ENCODE results near the gene RTN4R.
A peak's percentile ranks its signal among the peaks of the same experiment; 100 is the strongest.
"Not testable (repeated sequence)": the region's sequence is repeated elsewhere in the genome, so short reads cannot be mapped to it uniquely, and the experiment has no call there.

RTN4R gene

DNA sequence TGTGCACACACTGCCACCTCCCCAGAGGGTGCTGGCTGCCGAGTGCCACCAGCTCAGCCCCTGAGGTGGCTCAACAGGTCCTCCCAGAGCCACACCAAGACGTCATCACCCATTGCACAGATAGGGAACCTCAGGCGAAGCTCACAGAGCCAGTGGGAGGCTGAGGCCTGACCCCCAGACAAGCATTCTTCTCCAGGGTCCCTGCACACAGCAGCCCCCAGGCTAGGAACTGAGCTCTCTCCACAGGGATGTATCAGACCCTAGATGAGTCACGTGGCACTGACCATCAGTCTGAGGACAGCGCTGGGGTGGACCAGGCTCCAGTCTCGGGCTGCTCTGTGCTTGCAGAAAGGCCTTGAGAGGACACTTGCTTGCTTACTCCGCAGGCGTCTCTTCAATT lies 1.6 kb upstream of the RTN4R start:
- not testable (repeated sequence) for DNase-seq

DNA sequence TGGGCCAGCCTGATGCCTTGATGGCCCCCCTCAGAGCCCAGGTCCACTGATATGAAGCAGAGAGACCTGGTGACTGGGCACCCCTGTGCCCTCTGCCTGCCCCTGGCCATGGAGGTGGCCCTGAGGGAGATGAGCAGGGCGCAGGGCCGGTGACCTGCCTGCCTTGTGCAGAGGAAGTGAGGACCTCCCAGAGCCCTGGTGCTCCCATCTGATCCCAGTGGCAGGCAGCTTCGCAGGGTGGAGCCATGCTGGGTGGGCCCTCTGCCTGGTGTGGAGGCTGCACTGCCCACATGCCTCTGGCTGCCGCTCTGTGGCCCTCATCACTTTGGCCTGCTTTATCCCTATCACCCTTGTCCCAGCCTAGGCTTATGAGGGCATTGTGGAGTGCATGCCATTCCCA lies 1.1 kb upstream of the RTN4R start:
- not testable (repeated sequence) for DNase-seq

DNA sequence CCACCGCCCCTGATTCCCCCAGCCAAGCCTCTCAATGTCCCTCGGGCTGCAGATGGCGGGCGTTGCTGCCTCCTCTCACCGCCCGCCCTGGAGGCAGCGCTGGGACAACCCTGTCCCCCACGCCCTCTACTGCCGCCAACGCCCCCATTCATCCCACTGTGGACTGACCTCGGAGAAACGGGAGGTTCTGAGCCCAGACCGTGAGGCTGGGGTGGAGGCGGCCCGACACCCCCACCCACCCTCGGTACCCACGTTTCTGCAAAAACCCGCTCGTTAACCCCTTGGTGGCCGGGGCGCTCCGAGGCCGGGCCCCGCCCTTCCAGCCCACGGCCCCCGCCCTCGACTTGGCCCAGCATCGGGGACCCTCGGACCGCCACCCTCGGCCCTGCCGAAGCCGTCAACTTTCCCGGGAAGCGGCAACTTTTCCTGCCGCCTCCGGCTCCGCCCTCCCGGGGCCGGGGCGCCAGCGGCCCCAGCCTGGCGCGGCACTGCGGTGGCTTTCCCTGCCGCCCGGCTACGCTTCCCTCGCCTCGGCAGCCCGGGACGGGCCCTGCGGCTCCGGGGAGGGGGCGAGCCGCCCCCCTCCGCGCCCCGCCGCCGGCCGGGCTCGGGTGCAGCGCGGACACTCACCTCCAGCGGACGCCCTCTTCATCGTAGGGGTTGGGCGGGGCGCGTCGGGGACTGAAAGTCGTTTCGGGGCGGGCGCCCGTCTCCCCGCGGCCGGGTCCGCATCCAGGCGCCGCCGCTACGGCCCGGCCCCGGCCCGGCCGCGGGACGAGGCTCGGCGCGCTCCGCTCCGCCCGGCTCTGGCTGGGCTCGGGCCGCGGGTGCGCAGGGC lies 458 bp downstream of the RTN4R start:
- no peak for DNase-seq

DNA sequence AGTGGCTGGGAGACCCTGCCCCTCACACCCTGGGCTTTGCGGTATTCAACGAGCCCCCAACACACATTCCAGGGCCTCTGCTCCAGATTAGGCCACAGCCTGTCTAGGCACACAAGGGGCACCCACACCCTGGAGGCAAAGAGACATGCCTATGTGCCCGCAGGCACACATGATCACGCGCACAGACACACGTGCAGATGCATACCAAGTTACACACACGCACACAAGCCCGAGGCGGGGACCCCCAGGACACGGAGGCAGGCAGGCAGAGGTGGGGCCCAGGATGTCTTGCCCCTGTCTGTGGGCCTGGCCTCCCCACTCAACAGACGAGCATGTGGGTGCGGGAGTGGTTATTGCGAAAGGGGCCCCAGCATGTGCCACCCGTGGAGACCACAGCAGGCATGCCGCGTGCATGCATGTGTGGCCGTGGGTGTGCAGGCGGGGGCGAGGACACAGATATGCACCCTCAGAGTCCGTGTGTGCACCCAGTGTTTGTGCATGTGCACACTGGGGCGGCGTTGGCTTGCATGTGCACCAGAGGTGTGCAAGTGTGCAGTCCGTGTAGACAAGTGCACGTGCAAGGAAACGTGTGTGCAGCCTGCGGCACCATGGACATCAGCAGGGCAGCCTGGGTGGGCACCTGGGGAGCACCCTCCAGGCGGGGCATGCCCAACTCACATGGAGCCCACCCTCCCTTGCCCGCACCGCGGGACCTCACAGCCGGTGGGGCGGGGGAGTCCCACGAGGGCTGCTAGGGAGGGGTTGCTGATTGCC lies 1.3 kb downstream of the RTN4R start:
- DNase-seq: not testable (repeated sequence)

DNA sequence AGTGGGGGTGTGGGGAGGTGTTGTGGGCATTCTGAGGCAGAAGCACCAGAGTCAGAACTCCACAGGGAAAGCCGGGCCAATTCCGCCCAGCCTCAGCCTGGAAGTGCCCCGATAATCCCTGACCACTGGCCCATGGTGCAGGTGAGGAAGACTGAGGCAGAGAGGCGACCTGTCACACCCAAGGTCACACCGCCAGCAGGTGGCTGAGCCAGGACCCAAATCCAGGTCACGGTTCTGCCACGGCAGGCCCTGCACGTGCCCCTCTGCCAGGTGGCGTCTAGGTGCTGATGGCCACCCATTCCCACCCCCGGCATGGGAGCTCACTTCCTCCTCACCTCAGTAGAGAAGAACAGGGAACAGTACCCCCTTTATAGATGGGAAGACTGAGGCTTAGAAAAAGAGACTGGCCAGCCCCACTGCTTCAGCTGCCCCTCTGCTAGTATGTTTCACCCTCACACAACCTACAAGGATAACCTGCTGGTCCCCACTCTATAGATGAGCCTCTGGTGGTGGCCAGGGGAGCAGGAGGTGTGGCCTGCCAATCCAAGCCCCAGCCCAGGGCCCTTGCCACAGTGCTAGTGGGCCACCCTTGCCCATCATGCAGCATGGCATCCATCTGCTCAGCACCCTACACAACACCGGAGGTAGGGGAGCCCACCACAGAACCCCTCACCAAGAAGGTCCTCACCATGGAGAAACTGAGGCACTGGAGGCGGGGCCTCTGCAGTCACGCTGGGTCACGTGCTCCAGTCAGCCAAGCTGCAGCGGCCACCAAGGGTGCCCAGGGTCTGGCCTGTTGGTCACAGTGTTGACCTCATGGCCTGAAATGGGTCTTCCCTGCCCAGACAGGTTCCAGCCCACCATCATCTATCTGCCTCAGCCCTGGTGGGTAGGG lies 2.1 kb downstream of the RTN4R start:
- not testable (repeated sequence) for DNase-seq

DNA sequence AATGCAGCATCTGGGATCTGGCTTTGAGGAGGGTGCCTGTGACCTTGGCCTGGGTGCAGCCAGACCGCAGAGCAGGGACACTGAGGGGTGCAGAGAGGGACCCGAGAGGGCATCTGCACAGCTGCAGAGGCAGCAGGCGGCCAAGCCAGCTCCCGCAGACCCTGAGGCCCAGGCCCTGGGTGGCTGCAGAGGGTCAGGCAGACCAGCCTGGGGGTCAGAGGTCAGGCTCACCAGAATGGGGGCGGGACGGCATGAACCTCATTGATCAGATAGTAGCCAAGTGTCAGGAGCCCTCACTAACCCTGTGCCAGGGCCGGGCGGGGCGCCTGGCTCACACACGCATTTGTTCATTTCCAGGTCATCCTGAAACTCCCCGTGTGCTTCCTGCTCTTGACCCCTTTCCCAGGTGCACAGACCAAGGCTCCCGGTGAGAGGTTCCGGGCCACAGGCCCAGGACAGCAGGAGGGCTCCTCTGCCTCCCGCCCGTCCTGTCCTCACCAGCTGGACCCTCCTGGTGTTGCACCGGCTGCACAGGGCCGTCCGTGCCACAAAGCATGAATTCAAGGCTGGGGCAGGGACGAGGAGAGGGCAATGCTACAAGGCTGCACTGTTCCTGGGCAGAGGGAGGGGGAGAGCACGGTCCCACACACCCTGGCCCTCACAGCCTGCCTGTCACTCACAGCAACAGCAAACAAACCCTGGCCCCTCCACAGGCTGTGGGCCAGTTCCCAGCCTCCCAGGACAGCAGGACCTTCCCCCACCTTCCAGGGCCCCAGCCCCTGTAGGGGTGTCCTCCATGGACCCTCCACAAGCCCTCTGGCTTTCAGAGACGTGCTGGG lies 3.3 kb downstream of the RTN4R start:
- DNase-seq: no peak

DNA sequence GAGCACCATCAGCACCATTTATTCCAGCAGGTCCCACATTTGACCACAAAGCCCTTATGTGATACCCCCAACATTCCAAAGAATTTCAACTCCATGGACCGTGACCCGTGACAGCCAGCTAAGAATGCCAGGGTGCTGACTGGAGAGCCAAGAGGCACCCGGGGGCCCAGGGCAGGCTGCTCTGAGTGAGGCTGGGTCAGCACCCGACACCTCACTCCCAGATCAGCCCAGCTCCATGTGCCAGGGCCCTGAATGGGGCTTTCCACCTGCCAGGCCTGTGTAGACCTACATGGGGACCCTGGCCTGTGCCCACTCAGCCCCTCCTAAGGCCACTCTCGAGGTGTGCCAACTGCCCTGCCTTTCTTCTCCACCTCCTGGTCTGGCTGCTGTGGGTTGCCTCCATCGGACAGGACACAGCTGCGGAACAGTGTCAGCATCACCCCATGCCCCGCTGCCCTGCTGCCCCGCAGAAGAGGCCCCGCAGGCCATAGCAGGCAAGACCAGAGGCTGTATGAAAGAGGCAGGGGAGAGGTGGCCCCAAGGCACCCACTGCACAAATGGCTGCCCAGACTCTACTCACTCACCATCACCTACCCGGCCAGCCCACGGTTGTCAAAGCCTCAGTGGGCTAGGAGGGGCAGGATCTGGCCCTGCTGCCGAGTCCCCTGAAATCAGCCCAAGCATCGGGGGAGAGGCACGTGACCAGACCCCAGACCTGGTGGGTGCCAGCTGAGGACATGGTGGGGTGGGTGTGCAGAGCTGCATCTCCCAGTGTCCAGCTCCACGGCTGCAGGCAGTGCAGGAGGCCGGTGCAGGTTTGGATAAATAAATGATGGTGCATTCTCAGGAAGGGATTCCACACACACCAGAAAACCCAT lies 4.5 kb downstream of the RTN4R start:
- DNase-seq: not testable (repeated sequence)

- no peak for DNase-seq
Measured at GRCh38 chr22:20262582-20263147, 5.5 kb downstream of the RTN4R start.

DNA sequence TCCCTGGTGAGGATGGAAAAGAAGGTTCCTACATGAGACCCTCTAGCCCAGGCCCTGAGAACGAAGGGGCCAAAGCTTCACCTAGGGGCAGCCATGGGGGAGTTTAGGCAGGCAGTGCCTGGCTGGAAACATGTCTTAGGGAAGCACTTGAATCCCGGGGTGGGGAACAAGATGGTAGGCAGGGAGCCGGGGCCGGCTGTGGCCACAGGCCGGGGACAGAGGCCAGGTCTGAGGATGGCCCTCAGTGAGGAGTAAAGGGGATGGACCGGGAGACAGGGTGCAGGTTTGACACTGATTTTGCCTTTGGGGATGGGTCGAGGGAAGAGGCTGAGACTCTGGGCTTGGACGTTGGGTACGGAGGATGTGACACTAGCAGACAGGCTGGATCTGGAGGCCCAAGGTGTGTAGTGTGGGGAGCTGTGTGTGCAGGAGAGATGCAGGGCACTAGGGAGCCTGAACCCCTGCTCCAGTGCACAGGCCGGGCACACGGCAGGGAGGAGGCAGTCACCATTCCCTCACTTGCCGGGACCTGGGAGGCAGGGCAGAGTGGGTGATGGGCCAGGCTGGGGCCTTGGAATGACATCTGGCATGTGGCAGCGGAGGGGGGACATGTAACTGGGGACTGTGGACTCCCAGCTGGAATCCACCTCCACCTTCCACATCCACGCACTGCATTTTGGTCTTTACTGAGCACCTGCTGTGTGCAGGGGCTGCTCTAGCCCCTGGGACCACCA lies 6.1 kb downstream of the RTN4R start:
- DNase-seq: no peak

GRCh38 chr22:20260071-20260765 lies 7.9 kb downstream of the RTN4R start:
- DNase-seq: no peak

- no peak for DNase-seq
Measured at GRCh38 chr22:20259327-20259688, 8.8 kb downstream of the RTN4R start.

DNA sequence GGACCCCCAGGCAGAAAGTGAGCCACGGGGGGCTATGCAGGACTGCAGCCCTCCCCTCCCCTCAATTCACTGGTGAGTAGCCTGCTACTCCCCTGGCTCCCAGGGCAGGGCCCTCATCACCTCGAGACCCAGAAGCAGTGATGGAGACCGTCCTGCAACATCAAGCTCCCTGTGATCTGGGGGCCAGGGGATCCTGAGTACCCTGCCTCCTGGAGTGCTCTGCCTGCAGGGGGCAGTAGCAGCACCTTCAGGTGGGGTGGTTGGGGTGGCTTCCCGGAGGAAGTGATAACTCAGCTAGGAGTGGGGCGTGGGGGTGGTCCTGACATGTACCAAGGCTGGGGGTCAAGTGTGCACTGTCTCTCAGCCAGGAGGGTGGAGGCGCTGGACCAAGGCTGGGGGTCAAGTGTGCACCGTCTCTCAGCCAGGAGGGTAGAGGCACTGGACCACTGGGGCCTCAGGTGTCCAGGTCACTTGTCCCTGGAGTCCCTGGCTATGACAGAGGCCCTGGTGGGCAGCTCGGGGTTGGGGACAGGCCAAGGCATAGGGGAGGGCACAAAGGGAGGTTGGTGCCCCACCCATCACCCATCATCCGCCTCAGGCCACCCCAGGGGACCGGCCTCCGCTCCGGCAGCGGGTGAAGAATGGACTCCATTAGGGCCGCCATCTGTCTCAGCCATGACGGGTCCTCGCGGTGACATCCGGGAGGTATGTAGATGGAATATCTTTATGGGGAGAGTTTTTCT lies 9.4 kb downstream of the RTN4R start:
- DNase-seq: peak; percentile 14

GRCh38 chr22:20258021-20258299 lies 10.2 kb downstream of the RTN4R start:
- no peak for DNase-seq

GRCh38 chr22:20257212-20258020 lies 10.7 kb downstream of the RTN4R start:
- no peak for DNase-seq

DNA sequence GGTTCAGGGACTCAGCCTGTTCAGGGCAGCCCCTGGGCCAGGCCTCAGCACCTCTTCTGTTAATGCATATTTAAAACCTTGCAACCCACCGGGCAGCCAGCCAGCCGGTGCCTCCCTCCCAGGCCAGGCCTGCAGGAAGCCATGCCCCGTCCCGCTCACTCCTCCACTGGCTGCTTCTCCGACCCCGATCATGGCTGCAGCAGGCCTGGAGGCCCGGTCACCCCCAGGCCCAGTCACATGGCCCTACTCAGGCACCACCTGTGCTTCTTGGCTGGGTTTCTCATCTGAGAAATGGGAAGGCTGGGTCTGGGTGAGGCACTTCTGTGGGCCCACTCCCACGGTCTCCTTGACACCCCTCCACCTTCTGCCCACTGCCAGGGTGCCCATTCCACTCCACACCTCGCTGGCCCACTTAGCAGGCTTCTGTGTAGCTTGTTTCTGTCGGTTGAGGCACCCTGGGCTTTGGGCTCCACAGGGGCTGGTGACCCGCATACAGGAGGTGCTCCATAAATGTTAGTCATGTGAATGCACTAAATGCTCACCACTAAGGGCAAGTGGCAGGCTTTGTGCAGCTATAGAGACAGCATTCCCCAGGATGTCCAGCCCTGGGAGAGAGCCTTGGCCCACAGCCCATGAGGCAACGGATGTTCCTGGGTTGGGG lies 11.4 kb downstream of the RTN4R start:
- DNase-seq: no peak

- DNase-seq: no peak
Measured at GRCh38 chr22:20256027-20256426, 12.1 kb downstream of the RTN4R start.

All from CD4-positive, alpha-beta T cell treated with Interleukin-21 for 1 hour (primary cell).